Prostate gland (tissue), 2 donors: ENCODE results near the gene IL6R. TPM values are rescaled to one million over a fixed set of nuclear protein-coding genes. Genes with fewer than 3 reads are reported as not detected.
"Not testable (repeated sequence)": the region's sequence is repeated elsewhere in the genome, so short reads cannot be mapped to it uniquely, and the experiment has no call there.

ENCODE experiments used
- DNase-seq: peaks from one replicate; pipeline ENCODE4 v3.0.0-alpha.2; 2019; ENCODE audit warnings: low spot score
- H3K27ac ChIP-seq, 2 donors: fragments of 200-600 bp; sonication (generic); 2 replicates each; pipeline ENCODE4 v1.5.1; 2017 to 2019
- H3K27me3 ChIP-seq: fragments of 200-600 bp; sonication (generic); replicated peaks from 2 replicates; pipeline ENCODE4 v1.5.1; 2019; ENCODE audit not compliant: insufficient read depth
- H3K36me3 ChIP-seq, 2 donors: fragments of 200-600 bp; sonication (generic); 1 replicate in 1 of 2; 2 replicates in 1 of 2; pipeline versions ENCODE4 v1.5.1 to v1.8.1; 2017 to 2019
- H3K4me1 ChIP-seq: fragments of 200-600 bp; sonication (generic); replicated peaks from 2 replicates; pipeline ENCODE4 v1.5.1; 2019
- H3K4me3 ChIP-seq, 2 donors: fragments of 200-600 bp; sonication (generic); 2 replicates each; pipeline ENCODE4 v1.5.1; 2017 to 2019
- H3K9me3 ChIP-seq: fragments of 200-600 bp; sonication (generic); 2 replicates; pipeline ENCODE4 v1.5.1; 2017
- POLR2A ChIP-seq: fragments of 450-650 bp; IDR thresholded peaks from one replicate; pipeline ENCODE4 v1.6.1; 2016; ENCODE audit warnings: antibody characterized with exemption, mild to moderate bottlenecking
- POLR2AphosphoS5 ChIP-seq: sonication (generic); formaldehyde crosslinking; IDR thresholded peaks from one replicate; pipeline ENCODE4 v1.6.1; 2017; ENCODE audit warnings: antibody characterized with exemption
- WGBS: methylation state at CpG from one replicate; pipeline ENCODE4 v1.1.5; 2018; 5-methylcytosine and 5-hydroxymethylcytosine counted together
- intact Hi-C: fragments of 100-400 bp; cut with DNase I; formaldehyde crosslinking; loops from one replicate; pipeline ENCODE4 v1.14.2; 2022
- total RNA-seq, 2 donors: library from RNA; depleted of rRNA; stranded (reverse); fragments of >200 nt; gene quantifications; one replicate each; pipeline ENCODE4 v1.1.0, GENCODE V29; 2016
- TF ChIP-seq, protein P1 (sequence below), 4 experiments: fragments of 200-600 bp in 2 of 4; fragments of 450-650 bp in 2 of 4; sonication (generic) in 2 of 4; IDR thresholded peaks; 1 replicate in 3 of 4; 2 replicates in 1 of 4; pipeline ENCODE4 v1.5.1; 2016 to 2019; ENCODE audit warnings: antibody characterized with exemption in 4 of 4, mild to moderate bottlenecking in 2 of 4, moderate library complexity in 2 of 4

IL6R gene
- total RNA-seq: 10 to 100 TPM; 70.1 to 80.7 TPM

DNA sequence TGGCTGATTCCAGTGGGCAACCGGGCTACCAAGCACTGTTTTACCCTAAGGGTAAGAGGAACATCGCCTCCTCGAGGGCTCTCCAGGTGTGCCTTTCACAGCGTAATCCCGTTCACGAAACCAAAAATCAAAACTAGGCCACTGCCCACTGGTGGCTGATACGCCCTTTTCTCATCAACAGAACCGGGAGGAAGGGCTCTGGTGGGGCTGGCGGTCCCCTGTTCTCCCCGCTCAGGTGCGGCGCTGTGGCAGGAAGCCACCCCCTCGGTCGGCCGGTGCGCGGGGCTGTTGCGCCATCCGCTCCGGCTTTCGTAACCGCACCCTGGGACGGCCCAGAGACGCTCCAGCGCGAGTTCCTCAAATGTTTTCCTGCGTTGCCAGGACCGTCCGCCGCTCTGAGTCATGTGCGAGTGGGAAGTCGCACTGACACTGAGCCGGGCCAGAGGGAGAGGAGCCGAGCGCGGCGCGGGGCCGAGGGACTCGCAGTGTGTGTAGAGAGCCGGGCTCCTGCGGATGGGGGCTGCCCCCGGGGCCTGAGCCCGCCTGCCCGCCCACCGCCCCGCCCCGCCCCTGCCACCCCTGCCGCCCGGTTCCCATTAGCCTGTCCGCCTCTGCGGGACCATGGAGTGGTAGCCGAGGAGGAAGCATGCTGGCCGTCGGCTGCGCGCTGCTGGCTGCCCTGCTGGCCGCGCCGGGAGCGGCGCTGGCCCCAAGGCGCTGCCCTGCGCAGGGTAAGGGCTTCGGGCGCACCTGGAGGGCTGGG lies at the start of gene IL6R:
Gene IL6R (plus strand): TSS at position 360 of the 763 bp plus-strand sequence. CDS start 287 bp downstream, at position 647.
- WGBS: 1% methylated on average over 46 of the region's 66 CpGs
- no peaks in the 10 kb centered on the region for H3K36me3 ChIP-seq
- no peaks in the 10 kb centered on the region for H3K27me3 ChIP-seq
- intact Hi-C loops: loop anchor here (2.0 to 10.0 kb wide), 3 partner anchors 50 to 150 kb away; partner anchors contain the start of gene UBE2Q1
- H3K4me3 ChIP-seq: peak within 1 kb of the TSS; percentile 66 to 84
- no peaks in the 10 kb centered on the region for H3K4me1 ChIP-seq
- H3K27ac ChIP-seq: peak within 1 kb of the TSS; percentile 97 to 98
- H3K9me3 ChIP-seq: no peaks in the 10 kb centered on the region
- peak; percentile 87 for TF ChIP-seq POLR2A
- TF ChIP-seq POLR2AphosphoS5: peak; percentile 94
- TF ChIP-seq, protein P1, sequence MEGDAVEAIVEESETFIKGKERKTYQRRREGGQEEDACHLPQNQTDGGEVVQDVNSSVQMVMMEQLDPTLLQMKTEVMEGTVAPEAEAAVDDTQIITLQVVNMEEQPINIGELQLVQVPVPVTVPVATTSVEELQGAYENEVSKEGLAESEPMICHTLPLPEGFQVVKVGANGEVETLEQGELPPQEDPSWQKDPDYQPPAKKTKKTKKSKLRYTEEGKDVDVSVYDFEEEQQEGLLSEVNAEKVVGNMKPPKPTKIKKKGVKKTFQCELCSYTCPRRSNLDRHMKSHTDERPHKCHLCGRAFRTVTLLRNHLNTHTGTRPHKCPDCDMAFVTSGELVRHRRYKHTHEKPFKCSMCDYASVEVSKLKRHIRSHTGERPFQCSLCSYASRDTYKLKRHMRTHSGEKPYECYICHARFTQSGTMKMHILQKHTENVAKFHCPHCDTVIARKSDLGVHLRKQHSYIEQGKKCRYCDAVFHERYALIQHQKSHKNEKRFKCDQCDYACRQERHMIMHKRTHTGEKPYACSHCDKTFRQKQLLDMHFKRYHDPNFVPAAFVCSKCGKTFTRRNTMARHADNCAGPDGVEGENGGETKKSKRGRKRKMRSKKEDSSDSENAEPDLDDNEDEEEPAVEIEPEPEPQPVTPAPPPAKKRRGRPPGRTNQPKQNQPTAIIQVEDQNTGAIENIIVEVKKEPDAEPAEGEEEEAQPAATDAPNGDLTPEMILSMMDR (IDR thresholded peaks at IDR 0.05): peak; percentile 30 to 88 (median 80)
- peak; percentile 94 for DNase-seq

DNA sequence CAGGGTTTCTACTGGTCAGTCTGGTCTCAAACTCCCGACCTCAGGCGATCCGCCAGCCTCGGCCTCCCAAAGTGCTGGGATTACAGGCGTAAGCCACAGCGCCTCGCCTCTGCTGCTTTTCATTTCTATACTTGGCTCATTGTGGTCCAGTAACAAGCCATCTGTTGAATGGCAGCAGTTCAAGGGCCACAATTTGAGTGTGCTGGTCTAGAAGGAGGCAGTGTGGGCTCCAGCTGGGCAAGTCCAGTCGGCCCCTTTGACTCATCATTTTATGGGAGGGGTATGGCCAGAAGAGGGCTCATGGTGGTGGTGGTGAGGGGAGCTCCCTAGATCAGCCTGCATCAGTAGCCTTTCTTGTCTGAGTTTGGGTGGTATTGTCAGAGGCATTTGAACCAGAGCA lies 46.6 kb upstream of the IL6R start:
- Histone ChIP-seq H3K9me3 (no peaks in the 10 kb centered on the region), H3K27me3 (no peaks in the 10 kb centered on the region), H3K4me3 (no peak overlapping the region), H3K36me3 (no peaks in the 10 kb centered on the region), H3K4me1 (no peaks in the 10 kb centered on the region), H3K27ac (no peak overlapping the region)
- DNase-seq: no peak
- intact Hi-C loops: loop anchor here (10.0 kb wide), 1 partner anchor 46 kb away; the partner anchor contains the start of gene IL6R
- WGBS: 93% methylated on average over 8 of the region's 8 CpGs
- TF ChIP-seq POLR2A: no peak
- TF ChIP-seq, protein P1 (IDR thresholded peaks at IDR 0.05): no peak
- TF ChIP-seq POLR2AphosphoS5: no peak

GRCh38 chr1:154360288-154360687 lies 44.9 kb upstream of the IL6R start:
- Histone ChIP-seq H3K4me3 (no peak overlapping the region), H3K4me1 (no peaks in the 10 kb centered on the region), H3K36me3 (no peaks in the 10 kb centered on the region), H3K27me3 (no peaks in the 10 kb centered on the region), H3K9me3 (no peaks in the 10 kb centered on the region), H3K27ac (no peak overlapping the region)
- no peak for TF ChIP-seq POLR2A
- no peak for TF ChIP-seq POLR2AphosphoS5
- intact Hi-C loops: no loop called here
- DNase-seq: no peak

GRCh38 chr1:154360881-154361280 lies 44.3 kb upstream of the IL6R start:
- intact Hi-C loops, H3K4me1 ChIP-seq, H3K9me3 ChIP-seq, DNase-seq, H3K27ac ChIP-seq, H3K4me3 ChIP-seq, H3K36me3 ChIP-seq, H3K27me3 ChIP-seq: not testable (repeated sequence)
- WGBS: 86% methylated on average over 5 of the region's 5 CpGs

- DNase-seq: no peak
- no peak for TF ChIP-seq POLR2AphosphoS5
- TF ChIP-seq, protein P1 (IDR thresholded peaks at IDR 0.05): no peak
- no peak for TF ChIP-seq POLR2A
- Histone ChIP-seq H3K36me3 (no peaks in the 10 kb centered on the region), H3K4me1 (no peaks in the 10 kb centered on the region), H3K27ac (no peak overlapping the region), H3K4me3 (no peak overlapping the region), H3K9me3 (no peaks in the 10 kb centered on the region), H3K27me3 (no peaks in the 10 kb centered on the region)
- WGBS: 77% methylated on average over 3 of the region's 3 CpGs
- intact Hi-C loops: no loop called here
Observed at GRCh38 chr1:154361357-154361756, 43.8 kb upstream of the IL6R start.

DNA sequence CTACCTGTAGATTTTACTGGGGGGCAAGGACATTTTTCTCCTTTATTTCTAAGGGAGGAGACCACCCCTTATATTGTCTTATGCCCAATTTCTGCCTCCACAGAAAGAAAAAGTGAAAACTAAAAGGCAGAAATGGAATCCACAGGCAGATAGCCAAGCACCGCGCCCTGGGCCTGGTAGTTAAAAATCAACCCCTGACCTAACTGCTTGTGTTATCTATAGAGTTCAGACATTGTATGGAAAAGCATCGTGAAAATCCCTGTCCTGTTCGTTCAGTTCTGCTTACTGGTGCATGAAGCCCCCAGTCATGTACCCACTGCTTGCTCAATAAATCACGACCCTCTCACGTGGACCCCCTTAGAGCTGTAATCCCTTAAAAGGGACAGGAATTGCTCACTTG lies 33.7 kb upstream of the IL6R start:
- Histone ChIP-seq H3K27ac (no peak overlapping the region), H3K4me1 (no peaks in the 10 kb centered on the region), H3K4me3 (no peak overlapping the region), H3K9me3 (no peaks in the 10 kb centered on the region), H3K27me3 (no peaks in the 10 kb centered on the region), H3K36me3 (no peaks in the 10 kb centered on the region)
- WGBS: 71% methylated on average over 6 of the region's 6 CpGs
- intact Hi-C loops: no loop called here
- TF ChIP-seq, protein P1 (IDR thresholded peaks at IDR 0.05): no peak
- TF ChIP-seq POLR2A (no peak), POLR2AphosphoS5 (no peak)
- no peak for DNase-seq

- H3K27ac ChIP-seq, DNase-seq, intact Hi-C loops, H3K4me1 ChIP-seq, H3K4me3 ChIP-seq, H3K36me3 ChIP-seq, H3K9me3 ChIP-seq, H3K27me3 ChIP-seq: not testable (repeated sequence)
- 85% methylated on average over 7 of the region's 7 CpGs for WGBS
Observed at GRCh38 chr1:154373777-154374357, 31.3 kb upstream of the IL6R start.
